ENCODE measurements around the gene ANKDD1A.

The ANKDD1A gene

DNA sequence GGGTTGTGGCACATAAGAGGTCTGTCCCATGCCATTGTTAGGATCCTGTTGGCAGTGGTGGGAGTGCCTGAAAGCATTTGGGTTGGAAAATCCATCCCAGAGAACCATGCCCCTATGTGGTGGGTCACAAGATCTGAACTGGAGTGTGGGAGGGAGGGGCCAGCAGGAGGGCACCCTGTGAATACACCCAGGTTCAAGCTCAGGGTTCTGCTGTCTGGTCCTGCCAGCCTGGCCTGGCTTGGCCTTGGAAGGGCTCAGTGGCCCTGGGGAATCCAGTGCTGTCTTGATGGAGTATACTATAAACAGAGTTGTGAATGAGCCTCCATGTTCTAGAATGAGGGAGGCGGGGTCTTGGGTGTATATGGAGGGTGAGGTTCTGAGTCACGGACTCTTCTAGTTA is 11.8 kb downstream of the ANKDD1A start:
- no peak for DNase-seq (ENCODE audit: low read depth)

GRCh38 chr15:64925335-64926330 is 13.9 kb downstream of the ANKDD1A start:
- no peak for DNase-seq (ENCODE audit: low read depth)

- no peak for DNase-seq (ENCODE audit: low read depth)
Measured at GRCh38 chr15:64926661-64927060, 15.0 kb downstream of the ANKDD1A start.

- no peak for DNase-seq (ENCODE audit: low read depth)
Measured at GRCh38 chr15:64928626-64929220, 17.0 kb downstream of the ANKDD1A start.

- DNase-seq (ENCODE audit: low read depth): no peak
Measured at GRCh38 chr15:64930019-64930652, 18.4 kb downstream of the ANKDD1A start.

DNA sequence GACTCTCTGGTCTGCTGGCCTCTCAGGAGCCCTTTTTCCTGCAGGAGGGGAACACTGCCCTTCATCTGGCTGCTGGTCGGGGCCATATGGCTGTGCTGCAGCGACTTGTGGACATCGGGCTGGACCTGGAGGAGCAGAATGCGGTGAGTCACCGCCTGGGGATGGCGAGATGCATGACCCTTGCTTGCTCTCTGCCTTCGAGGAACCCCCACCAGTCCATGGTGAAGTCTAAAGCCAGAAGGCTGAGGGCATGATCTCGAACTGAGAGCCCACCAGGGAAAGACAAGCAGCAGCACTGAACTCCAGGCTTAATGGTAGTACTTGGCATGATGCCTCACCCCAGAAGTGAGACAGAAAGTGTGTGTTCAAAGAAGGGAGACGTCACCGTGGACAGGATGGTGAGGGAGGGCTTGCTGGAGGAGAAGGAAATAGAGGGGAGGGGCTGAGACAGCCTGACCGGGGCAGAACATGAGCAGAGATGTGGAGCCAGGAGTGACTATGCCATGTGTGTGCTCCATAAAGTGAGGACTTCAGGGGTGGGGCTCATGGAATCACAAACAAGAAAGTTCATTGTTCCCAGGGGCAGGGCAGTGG is 19.2 kb downstream of the ANKDD1A start:
- no peak for DNase-seq (ENCODE audit: low read depth)

DNA sequence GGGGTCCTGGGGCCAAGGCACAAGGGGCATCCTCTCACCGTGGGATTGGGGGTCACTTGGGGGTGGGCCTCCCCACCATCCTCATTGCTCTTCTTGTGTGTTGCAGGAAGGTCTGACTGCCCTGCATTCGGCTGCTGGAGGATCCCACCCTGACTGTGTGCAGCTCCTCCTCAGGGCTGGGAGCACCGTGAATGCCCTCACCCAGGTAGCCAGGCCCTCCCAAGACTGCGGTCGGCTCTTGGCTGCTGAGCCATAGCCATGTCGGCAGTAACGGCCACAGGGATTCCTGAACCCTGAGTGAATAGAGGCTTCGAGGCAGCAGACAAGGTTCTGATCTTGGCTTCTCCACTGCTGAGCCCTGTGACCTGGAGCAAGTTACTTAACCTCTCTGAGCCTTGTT is 19.7 kb downstream of the ANKDD1A start:
- DNase-seq (ENCODE audit: low read depth): no peak

GRCh38 chr15:64934023-64934422 is 22.3 kb downstream of the ANKDD1A start:
- no peak for DNase-seq (ENCODE audit: low read depth)

DNA sequence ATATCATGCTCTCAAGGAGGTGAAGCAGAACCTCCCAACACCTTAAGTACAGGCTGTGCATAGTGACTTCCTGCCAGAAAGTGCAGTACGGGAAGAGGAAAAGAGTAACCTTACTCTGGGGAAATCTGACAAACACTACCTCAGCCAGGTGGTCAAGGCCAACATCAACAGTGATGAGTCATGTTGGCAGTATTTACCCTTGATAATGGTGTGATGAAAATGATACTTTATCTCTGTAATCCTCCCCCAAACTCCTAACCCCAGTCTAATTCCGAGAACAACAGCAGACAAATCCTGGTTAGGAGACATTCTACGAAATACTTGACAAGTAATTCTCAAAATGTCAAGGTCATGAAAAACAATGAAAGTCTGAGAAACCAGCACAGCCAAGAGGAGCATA is 26.5 kb downstream of the ANKDD1A start:
- no peak for DNase-seq (ENCODE audit: low read depth)

GRCh38 chr15:64942356-64942755 is 30.7 kb downstream of the ANKDD1A start:
- DNase-seq (ENCODE audit: low read depth): no peak

GRCh38 chr15:64943512-64944225 is 32.0 kb downstream of the ANKDD1A start:
- DNase-seq (ENCODE audit: low read depth): no peak

DNA sequence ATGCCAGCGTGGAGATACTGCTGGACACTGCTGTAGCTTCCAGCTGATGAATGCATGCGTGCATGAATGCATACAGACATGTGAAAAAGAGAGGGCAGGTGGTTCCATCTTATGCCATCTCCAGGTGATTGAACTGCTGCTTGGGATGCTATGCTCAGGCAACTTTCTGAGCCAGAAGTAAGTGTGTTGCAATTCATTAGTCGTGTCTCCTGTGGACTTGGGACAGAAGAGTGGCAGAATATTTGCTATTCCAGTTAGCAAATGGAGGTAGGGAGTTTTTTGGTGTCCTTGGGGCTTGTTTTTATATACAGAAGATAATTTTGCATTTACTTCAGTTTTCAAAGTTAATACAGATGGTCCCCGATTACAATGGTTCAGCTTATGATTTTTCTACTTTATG is 33.3 kb downstream of the ANKDD1A start:
- DNase-seq (ENCODE audit: low read depth): no peak

DNA sequence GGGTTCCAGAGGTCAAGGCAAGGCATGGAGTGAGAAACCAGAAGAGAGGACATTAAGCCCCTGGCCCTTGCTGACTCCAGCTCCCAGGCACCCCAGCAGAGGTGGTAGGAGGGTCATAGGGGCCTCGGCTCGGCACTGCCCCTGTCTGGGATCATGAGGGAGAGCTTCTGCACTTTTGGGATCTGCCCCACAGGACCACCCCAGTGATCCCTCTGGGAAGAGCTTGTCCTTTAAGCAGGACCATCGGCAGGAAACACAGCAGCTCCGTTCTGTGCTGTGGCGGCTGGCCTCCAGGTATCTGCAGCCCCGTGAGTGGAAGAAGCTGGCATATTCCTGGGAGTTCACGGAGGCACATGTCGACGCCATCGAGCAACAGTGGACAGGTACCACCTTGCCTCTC is 35.5 kb downstream of the ANKDD1A start:
- no peak for DNase-seq (ENCODE audit: low read depth)

DNA sequence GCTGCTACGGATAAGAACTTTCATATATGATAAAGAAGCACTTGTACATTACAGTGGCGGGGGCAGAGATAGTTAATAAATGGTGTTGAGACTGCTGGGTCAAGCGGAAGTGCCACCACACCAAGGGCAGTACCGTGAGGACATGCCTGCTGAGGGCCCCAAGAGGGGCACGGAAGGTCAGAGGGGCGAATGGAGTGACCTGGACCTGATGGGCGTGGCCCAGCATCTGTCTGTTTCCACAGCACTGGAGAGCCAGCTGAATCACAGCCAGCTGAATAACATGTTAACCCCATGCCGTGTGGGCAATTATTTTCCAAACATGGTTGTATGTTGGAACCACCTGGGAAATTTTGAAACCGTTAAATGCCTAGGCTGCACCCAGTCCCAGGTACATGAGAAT is 37.2 kb downstream of the ANKDD1A start:
- DNase-seq (ENCODE audit: low read depth): no peak

GRCh38 chr15:64949383-64950186 is 37.9 kb downstream of the ANKDD1A start:
- DNase-seq (ENCODE audit: low read depth): no peak

- no peak for DNase-seq (ENCODE audit: low read depth)
Measured at GRCh38 chr15:64950888-64951287, 39.2 kb downstream of the ANKDD1A start.

- no peak for DNase-seq (ENCODE audit: low read depth)
Measured at GRCh38 chr15:64951777-64952418, 40.2 kb downstream of the ANKDD1A start.

DNA sequence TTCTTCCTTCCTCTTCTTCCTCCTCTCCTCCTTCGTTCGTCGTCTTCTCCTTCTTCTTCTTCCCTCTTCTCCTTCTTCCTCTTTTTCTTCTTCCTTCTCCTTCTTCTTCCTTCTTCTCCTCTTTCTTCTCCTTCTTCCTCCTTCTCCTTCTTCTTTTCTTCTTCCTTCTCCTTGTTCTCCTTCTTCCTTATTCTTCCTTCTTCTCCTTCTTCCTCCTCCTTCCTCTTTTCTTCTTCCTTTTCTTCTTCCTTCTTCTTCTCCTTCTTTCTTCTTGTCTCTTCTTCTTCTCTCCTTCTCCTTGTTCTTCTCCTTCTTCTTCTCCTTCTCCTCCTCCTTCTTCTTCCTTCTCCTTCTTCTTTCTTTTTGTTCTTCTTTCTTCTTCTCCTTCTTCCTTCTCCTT is 42.7 kb downstream of the ANKDD1A start:
- DNase-seq (ENCODE audit: low read depth): no peak

DNA sequence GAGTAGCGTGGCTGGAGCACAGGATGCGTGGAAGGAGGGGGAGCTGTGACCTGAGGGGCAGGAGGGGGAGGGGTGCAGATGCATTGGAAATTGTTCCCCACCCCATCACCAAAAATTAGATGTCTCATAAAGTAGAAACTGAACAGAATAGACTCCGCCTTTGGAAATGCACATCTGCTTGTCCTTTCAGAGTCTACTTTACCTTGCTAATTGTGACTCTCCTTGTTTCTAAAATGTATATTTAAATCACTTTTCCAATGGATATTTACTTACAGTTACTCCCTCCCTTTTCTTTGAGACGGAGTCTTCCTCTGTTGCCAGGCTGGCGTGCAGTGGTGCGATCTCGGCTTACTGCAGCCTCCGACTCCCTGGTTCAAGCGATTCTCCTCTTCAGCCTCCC is 47.4 kb downstream of the ANKDD1A start:
- no peak for DNase-seq (ENCODE audit: low read depth)

DNA sequence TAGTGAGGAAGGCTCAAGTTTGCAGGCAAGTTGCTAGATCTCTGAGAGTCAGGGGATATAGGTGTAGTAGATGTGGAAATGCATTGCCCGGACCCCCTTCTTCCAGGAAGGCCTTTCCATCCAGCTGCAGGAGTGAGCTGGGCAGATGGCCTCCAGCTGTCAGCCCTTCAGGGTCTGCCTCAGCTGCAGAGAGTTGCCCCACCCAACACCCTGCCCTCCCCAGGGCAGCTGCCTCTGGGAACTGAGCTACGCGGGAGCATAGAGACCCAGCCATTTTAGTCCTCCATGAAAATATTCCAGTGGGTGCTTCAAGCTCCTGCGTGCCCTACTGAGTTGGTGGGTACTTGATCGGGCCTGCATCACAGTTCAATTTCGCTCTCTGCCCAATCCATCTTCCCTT is 48.5 kb downstream of the ANKDD1A start:
- DNase-seq (ENCODE audit: low read depth): no peak
